GM18505 (cell line): Measurements from ENCODE around the gene EPHA7.

ENCODE experiments used
- ATAC-seq: cut with Tn5 transposase; IDR thresholded peaks from one replicate; pipeline ENCODE4 v1.9.1; 2021; ENCODE audit not compliant: unreplicated experiment
- POLR2A ChIP-seq: IDR thresholded peaks from 4 replicates; pipeline ENCODE4 v1.6.1; 2011; ENCODE audit warnings: borderline replicate concordance; ENCODE audit not compliant: insufficient read depth, insufficient read length; ENCODE audit errors: extremely low read depth

Gene EPHA7

DNA sequence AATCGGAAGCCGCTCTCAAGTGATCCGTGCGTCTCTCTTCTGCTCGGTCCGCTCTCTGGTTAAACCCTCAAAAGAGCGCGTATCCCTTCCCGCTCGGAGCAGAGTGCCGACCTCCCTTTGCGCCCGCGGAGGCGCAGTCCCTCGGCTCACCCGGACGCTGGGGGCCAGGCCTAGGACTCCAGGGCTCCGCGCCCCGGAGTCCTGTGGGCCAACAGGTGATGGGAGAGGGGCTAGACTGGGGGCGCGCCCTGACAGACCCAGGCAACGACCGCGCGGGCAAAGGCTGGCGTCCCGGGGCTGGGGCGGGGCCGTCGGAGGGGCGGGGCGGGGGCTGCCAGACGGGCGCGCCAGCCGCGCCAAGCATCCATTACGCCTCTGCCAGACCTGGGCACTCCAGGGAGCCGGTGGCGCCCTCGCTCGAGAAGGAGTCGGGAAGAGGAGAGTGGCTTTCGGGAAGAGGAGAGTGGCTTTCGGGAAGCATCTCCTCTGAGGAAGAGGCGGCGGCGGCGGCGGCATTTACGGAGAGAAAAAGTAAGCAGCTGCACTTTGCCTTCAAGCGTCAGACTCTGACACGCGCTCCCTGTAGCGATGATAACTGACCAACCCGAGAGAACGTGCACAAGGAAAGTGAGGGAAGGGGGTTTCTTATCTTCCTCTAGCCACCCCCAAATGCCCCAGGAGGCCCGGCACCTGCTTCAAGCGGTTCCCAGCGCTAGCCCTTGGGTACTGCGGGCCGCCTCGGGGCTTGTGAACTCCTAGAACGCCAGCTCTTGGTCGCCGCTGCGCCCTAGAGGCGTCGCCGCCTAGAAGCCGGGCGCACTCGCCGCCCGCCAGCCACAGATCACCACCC lies 2.6 kb downstream of the EPHA7 start:
- TF ChIP-seq POLR2A: no peak
- no peak for ATAC-seq

DNA sequence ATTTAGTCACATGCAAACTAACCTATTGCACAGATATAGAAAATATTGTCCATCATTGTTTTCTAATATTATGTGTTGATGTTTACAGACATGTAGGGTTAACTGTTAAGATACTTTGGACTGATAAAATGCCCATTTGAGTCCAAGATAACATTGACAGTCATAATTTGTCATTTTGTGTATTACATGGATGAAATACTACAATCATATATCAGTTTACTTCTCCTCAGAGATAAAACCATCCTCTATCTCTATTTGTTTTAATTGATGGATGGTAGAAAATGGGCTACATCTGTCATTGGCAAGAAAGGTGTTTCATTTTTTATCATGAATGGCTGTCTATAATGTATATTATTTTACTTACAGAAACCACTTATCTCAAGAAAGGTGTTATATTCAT lies 6.2 kb downstream of the EPHA7 start:
- ATAC-seq: no peak
- no peak for TF ChIP-seq POLR2A

DNA sequence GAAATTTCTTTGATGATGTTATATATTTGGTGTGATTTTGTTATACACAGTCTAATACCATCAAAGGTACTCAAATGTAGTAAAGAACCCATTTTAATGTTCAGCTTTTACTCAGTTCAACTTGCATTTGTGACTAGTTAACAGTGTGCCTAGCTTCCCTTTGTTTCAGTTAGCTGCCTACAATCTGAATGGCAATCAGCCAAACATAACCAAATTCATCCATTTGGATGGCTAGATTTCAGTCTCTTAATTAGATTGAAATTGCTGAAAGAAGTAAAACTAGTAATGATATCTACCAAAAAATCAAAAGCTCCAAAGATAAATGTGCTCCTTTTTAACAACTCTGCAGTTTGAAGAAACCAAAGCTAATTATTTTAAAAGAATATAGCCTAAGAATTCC lies 6.9 kb downstream of the EPHA7 start:
- ATAC-seq: no peak

DNA sequence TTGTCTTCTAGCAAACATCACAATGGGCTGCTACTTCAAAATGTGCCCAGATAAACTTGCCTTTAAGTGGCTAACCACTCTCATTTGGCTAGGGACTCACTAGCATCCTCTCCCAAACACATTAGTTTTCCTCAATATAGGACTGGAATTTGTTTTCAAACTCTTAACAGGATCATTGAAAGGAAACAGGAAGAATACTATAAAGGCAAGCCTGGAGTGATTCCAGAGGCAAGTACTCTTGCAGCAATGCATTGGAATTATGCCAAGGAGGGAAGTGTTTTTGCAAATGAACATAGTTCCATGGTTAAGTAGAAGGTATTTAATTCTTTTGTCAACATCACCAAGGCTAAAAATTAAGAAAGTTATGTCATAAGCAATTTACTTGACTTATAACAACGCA lies 12.2 kb downstream of the EPHA7 start:
- TF ChIP-seq POLR2A: no peak
- no peak for ATAC-seq

More for the DNA sequence above, 6.9 kb downstream of the EPHA7 start:
- no peak for TF ChIP-seq POLR2A

DNA sequence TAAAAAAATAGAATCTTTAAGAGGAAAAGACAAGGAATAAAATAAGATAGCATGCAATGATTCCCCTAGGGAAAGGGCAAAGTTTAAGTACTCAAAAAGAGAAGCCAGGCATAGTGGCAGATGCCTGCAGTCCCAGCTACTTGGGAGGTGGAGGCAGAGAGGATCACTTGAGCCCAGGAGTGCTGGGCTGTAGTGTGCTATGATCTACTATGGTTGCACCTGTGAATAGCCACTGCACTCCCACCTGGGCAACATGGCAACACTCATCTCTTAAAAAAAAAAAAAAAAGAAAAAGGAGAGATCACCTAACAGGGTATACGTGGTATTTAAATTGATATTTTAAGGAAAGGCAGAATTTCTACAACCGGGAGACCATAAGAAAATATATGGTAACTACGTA lies 16.0 kb downstream of the EPHA7 start:
- no peak for TF ChIP-seq POLR2A
- ATAC-seq: no peak

DNA sequence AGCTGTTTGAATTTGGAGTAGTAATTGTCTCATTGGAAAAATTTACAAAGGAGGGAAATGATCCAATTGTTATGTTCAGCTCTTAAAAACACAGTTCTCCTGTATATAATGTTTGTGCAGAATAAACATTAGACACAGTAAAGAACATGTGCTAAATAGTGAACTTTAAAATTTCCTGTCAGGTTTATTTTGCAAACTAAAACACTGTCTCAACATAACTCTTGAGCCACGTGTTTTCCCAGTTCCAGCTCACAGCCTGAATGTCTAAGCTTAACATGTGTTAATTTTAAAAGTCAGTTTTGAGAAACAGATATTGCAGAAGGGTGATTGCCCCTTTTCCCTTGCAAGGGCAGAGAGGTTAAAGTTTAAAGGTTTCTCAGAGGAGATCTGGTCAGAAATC lies 20.6 kb downstream of the EPHA7 start:
- TF ChIP-seq POLR2A: no peak
- no peak for ATAC-seq

DNA sequence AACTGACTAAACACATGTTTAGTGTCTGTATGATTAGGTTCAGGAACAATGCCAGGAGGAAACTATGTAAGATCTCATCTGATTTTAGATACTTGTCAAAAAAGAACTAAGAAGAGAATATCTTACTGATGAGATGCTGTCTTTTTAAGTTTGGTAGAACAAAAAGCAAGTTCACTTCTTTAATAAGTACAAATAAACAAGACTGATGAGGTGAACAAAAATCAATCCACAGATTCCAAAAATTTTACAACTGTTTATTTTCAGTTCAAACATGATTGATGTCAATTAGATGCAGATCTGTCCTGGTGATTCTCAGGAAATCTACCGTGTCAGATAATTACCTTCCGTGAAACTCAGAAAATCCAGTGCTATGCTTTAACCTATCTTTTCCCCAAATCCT lies 24.9 kb downstream of the EPHA7 start:
- ATAC-seq: no peak
- TF ChIP-seq POLR2A: no peak

DNA sequence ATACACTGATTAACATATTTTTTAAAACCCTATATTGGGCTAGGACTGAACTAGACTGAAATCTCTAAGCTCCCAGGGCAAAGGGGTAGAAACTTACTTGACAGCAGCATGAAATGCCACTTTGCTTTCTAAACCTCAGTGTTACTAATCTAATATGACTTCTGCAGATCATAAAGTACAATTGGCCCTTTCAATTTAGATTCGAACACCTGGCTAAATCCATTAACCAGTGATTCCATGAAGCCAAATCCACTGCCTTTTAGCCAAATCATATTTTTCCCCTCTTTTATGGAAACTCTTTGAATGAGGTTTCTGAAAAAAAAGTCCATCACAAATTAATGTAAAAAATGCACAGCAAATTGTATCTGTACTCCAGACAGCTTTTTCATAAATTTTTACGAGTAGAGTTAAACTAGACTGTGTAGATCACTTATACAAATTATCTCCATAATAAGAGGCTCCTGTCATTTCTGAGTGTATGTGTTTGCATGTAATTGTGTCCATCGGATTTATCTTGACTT lies 25.7 kb downstream of the EPHA7 start:
- no peak for ATAC-seq
- TF ChIP-seq POLR2A: no peak

DNA sequence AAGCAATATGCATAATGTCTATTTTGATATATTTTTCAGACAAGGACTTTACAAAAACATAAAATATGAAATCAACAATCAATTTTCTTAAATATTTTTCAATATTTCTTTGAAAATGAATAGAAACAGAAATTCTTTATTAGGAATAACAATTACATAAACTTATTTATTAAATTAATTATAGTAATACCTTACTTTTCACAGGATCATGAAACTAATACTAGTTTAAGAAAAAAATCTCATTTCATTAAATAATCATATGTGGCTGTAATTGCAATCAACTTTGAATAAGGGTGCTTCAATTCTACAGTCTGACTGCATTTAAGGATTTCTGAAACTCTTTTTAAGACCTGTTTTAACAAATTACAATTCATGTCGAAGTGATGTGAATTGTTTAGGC lies 26.6 kb downstream of the EPHA7 start:
- no peak for TF ChIP-seq POLR2A

DNA sequence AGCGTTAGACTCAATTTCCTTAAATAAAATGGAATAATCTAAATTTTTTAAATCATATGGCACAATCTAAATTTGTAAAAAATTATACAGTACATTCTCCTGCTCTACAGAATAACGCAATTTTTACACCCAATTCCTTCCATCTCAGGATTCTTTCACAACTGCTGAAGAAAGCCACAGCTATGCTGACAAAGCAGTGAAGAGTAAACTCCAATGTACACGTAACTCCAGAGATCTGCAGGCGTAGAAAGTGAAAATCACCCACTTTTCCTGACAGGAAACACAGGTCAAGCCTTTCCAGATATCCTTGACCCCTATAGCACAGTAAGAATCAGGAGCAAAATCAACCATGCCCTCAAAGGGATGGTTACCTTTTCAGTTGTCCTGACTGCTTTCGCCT lies 27.4 kb downstream of the EPHA7 start:
- no peak for ATAC-seq
- TF ChIP-seq POLR2A: no peak

More for the DNA sequence above, 26.6 kb downstream of the EPHA7 start:
- no peak for ATAC-seq

DNA sequence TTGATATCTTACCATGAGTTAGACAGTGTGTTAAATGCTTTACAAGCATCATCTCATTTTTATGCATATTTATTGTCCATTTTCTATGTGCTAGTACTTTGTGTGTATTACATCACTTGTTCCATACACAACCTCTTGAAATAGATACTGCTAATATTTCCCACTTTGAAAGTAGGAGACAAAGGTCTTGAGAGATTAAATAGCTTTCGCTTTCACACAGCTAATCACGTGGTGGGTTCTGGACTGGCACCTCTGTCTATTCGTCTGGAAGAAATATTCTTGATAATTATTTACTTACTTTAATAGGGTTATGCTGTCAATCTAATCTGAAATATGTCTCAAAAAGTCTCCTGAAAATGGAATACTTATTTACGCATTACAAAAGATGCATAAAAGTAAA lies 30.2 kb downstream of the EPHA7 start:
- no peak for ATAC-seq
- no peak for TF ChIP-seq POLR2A

DNA sequence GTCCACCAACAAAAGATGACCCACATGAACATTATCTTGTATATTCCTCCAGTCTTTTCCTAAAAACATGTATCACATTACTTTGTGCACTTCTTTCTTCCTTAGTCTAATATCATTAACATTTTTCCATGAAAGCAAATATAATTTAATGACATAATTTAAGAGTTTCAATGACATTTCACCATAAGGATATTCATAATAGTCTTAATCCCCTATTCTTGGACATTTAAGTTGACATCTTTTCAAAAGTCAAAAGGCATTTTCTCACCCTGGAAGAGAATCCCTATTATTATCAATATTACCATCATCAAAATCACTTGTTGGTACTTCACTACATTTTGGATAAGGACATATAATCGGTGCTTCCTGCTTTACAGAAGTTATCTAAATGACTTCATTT lies 31.3 kb downstream of the EPHA7 start:
- ATAC-seq: no peak

DNA sequence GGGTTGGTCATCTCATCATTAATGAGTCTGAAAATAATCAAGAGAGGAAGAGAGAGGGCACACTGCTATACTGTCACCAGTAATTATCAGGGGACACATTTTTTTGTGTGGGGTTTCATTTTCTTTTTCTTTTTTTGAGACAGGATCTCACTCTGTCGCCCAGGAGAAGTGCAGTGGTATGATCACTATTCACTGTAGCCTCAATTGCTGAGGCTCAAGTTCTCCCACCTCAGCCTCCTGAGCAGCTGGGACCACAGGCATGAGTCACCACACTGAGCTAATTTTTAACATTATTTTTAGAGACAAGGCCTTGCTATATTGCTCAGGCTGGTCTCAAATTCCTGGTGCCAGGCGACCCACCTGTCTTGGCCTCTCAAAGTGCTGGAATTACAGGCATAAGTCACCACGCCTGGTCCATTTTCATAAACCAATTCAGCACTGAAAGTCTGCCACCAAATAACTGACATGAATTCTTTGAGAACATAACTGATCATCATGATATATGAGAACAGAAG lies 43.3 kb downstream of the EPHA7 start:
- TF ChIP-seq POLR2A: no peak

More for the DNA sequence above, 31.3 kb downstream of the EPHA7 start:
- TF ChIP-seq POLR2A: no peak

DNA sequence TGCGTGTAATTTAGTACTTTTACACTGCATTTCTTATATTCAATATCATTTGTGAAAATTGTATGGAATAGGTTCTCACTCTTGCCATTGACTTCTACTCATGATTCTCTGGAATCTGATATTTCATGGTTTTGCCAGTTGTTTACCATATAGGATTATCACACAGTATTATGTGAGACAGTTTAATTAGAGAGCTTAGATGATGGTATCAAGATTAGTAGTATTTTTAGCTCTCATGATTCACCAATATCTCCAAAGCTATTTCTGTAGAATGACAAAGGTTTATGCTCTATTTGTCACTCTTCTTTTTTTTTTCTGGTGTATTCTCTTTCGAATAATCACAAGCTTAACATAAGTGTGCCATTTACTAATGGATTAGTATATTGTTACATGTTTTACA lies 45.9 kb downstream of the EPHA7 start:
- TF ChIP-seq POLR2A: no peak
- no peak for ATAC-seq

More for the DNA sequence above, 43.3 kb downstream of the EPHA7 start:
- no peak for ATAC-seq
